ENCODE data around the gene CLDN2. TPM values are rescaled to one million over a fixed set of nuclear protein-coding genes. Genes with fewer than 3 reads are reported as not detected.

The CLDN2 gene
- total and polyA plus RNA-seq, 2 of the 13 experiments (the other 11 are each of a cell fraction or from before 2014, with no cell fraction given): 1.3 to 1.5 TPM

DNA sequence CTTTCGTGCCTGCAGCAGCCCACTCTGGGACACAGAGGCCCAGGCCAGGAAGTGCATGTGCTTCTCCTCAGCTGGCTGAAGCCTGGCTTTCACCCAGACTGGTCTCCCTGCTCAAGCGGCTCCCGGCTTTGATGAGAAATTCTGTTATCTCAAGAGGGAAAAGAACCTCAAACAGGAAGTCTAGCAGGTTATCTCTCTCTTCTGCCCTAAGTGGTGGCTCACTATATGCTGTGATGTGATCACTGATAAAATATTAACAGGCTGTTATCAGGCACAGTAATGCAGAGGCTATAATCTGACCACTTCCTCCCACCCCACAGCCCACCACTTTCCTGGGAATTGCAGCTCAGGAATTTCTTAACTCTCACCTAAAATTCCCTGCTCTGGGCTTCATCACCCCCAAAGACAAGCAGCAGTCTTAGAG is 13.3 kb downstream of the CLDN2 start (continued):
- TF ChIP-seq, protein P1, sequence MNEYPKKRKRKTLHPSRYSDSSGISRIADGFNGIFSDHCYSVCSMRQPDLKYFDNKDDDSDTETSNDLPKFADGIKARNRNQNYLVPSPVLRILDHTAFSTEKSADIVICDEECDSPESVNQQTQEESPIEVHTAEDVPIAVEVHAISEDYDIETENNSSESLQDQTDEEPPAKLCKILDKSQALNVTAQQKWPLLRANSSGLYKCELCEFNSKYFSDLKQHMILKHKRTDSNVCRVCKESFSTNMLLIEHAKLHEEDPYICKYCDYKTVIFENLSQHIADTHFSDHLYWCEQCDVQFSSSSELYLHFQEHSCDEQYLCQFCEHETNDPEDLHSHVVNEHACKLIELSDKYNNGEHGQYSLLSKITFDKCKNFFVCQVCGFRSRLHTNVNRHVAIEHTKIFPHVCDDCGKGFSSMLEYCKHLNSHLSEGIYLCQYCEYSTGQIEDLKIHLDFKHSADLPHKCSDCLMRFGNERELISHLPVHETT (CRISPR knock-in tag; conservative IDR thresholded peaks at IDR 0.05): no peak
- TF ChIP-seq MED13 (CRISPR knock-in tag; IDR thresholded peaks at IDR 0.05) (peak; percentile 50; the same call in 1 of the 2 replicates), EP300 (IDR thresholded peaks at IDR 0.05; ENCODE audit: low read depth in 2 of 2, low read length in 2 of 2) (peak in 1 of 2 experiments; percentile 82; a peak in 1 of 4 replicates), EP300 (CRISPR knock-in tag; IDR thresholded peaks at IDR 0.05; ENCODE audit: borderline replicate concordance) (no peak), ZNF10 (CRISPR knock-in tag; IDR thresholded peaks at IDR 0.05; ENCODE audit: borderline replicate concordance, low read depth) (no peak), ELF3 (CRISPR knock-in tag; IDR thresholded peaks at IDR 0.05) (peak; percentile 65), HMG20A (CRISPR knock-in tag; IDR thresholded peaks at IDR 0.05; ENCODE audit: borderline replicate concordance) (peak; percentile 55; the same call in 1 of the 2 replicates), ZMYM4 (CRISPR knock-in tag; IDR thresholded peaks at IDR 0.05) (no peak), CEBPG (CRISPR knock-in tag; IDR thresholded peaks at IDR 0.05) (no peak), ZNF792 (CRISPR knock-in tag; IDR thresholded peaks at IDR 0.05) (no peak), TCF7L2 (IDR thresholded peaks at IDR 0.05; ENCODE audit: low read depth, low read length) (peak; percentile 52; the same call in 1 of the 2 replicates), MED1 (CRISPR knock-in tag; IDR thresholded peaks at IDR 0.05) (0 out of 2 replicates have a peak, but pooled peaks have one; percentile 21), SNAPC2 (CRISPR knock-in tag; IDR thresholded peaks at IDR 0.05) (no peak), ZNF841 (CRISPR knock-in tag; IDR thresholded peaks at IDR 0.05; ENCODE audit: borderline replicate concordance) (no peak), FOXA3 (CRISPR knock-in tag; IDR thresholded peaks at IDR 0.05) (no peak), NR2C2 (CRISPR knock-in tag; IDR thresholded peaks at IDR 0.05; ENCODE audit: borderline replicate concordance) (no peak), ZNF781 (CRISPR knock-in tag; IDR thresholded peaks at IDR 0.05; ENCODE audit: borderline replicate concordance, not compliant biosample characterization) (no peak), ZNF335 (CRISPR knock-in tag; IDR thresholded peaks at IDR 0.05) (no peak), RARA (CRISPR knock-in tag; IDR thresholded peaks at IDR 0.05) (peak; percentile 26; the same call in 1 of the 2 replicates), EHMT2 (IDR thresholded peaks at IDR 0.05; ENCODE audit: borderline replicate concordance, low read depth, low read length) (no peak), ELF1 (CRISPR knock-in tag; IDR thresholded peaks at IDR 0.05) (peak; percentile 43; the same call in 1 of the 2 replicates), ERF (CRISPR knock-in tag; IDR thresholded peaks at IDR 0.05) (no peak)
- TF ChIP-seq, protein P2, sequence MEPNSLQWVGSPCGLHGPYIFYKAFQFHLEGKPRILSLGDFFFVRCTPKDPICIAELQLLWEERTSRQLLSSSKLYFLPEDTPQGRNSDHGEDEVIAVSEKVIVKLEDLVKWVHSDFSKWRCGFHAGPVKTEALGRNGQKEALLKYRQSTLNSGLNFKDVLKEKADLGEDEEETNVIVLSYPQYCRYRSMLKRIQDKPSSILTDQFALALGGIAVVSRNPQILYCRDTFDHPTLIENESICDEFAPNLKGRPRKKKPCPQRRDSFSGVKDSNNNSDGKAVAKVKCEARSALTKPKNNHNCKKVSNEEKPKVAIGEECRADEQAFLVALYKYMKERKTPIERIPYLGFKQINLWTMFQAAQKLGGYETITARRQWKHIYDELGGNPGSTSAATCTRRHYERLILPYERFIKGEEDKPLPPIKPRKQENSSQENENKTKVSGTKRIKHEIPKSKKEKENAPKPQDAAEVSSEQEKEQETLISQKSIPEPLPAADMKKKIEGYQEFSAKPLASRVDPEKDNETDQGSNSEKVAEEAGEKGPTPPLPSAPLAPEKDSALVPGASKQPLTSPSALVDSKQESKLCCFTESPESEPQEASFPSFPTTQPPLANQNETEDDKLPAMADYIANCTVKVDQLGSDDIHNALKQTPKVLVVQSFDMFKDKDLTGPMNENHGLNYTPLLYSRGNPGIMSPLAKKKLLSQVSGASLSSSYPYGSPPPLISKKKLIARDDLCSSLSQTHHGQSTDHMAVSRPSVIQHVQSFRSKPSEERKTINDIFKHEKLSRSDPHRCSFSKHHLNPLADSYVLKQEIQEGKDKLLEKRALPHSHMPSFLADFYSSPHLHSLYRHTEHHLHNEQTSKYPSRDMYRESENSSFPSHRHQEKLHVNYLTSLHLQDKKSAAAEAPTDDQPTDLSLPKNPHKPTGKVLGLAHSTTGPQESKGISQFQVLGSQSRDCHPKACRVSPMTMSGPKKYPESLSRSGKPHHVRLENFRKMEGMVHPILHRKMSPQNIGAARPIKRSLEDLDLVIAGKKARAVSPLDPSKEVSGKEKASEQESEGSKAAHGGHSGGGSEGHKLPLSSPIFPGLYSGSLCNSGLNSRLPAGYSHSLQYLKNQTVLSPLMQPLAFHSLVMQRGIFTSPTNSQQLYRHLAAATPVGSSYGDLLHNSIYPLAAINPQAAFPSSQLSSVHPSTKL (CRISPR knock-in tag; IDR thresholded peaks at IDR 0.05): peak; percentile 53
- TF ChIP-seq, protein P3, sequence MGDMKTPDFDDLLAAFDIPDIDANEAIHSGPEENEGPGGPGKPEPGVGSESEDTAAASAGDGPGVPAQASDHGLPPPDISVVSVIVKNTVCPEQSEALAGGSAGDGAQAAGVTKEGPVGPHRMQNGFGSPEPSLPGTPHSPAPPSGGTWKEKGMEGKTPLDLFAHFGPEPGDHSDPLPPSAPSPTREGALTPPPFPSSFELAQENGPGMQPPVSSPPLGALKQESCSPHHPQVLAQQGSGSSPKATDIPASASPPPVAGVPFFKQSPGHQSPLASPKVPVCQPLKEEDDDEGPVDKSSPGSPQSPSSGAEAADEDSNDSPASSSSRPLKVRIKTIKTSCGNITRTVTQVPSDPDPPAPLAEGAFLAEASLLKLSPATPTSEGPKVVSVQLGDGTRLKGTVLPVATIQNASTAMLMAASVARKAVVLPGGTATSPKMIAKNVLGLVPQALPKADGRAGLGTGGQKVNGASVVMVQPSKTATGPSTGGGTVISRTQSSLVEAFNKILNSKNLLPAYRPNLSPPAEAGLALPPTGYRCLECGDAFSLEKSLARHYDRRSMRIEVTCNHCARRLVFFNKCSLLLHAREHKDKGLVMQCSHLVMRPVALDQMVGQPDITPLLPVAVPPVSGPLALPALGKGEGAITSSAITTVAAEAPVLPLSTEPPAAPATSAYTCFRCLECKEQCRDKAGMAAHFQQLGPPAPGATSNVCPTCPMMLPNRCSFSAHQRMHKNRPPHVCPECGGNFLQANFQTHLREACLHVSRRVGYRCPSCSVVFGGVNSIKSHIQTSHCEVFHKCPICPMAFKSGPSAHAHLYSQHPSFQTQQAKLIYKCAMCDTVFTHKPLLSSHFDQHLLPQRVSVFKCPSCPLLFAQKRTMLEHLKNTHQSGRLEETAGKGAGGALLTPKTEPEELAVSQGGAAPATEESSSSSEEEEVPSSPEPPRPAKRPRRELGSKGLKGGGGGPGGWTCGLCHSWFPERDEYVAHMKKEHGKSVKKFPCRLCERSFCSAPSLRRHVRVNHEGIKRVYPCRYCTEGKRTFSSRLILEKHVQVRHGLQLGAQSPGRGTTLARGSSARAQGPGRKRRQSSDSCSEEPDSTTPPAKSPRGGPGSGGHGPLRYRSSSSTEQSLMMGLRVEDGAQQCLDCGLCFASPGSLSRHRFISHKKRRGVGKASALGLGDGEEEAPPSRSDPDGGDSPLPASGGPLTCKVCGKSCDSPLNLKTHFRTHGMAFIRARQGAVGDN (CRISPR knock-in tag; IDR thresholded peaks at IDR 0.05): peak; percentile 83

Measured in HepG2 (cell line).